Measurements from ENCODE around the gene CD6. TPM values are rescaled to one million over a fixed set of nuclear protein-coding genes. Genes with fewer than 3 reads are reported as not detected.

Gene CD6
- total RNA-seq: 1 to 10 TPM; 3.0 to 3.8 TPM

DNA sequence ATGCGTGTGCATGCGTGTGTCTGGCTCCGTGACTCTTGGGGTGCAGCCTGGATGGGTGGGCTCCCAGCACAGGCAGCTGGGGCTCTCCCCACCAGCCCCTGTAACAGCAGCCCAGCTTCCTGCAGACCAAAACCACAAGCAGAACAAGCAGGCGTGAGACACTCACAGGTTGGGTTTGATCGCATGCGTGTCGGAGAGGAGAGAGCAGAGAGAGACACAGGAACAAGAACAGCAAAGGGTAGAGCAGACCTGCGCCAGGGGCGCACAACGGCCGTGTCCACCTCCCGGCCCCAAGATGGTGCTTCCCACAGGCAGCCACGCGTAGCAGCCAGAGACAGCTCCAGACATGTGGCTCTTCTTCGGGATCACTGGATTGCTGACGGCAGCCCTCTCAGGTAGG, at the start of gene CD6:
Gene CD6, plus strand, starts transcription at position 161 of the 400 bp plus-strand sequence. Its CDS starts 186 bp downstream, at position 347.
- no peak for DNase-seq
- TF ChIP-seq, protein P1, sequence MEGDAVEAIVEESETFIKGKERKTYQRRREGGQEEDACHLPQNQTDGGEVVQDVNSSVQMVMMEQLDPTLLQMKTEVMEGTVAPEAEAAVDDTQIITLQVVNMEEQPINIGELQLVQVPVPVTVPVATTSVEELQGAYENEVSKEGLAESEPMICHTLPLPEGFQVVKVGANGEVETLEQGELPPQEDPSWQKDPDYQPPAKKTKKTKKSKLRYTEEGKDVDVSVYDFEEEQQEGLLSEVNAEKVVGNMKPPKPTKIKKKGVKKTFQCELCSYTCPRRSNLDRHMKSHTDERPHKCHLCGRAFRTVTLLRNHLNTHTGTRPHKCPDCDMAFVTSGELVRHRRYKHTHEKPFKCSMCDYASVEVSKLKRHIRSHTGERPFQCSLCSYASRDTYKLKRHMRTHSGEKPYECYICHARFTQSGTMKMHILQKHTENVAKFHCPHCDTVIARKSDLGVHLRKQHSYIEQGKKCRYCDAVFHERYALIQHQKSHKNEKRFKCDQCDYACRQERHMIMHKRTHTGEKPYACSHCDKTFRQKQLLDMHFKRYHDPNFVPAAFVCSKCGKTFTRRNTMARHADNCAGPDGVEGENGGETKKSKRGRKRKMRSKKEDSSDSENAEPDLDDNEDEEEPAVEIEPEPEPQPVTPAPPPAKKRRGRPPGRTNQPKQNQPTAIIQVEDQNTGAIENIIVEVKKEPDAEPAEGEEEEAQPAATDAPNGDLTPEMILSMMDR (IDR thresholded peaks at IDR 0.05): no peak
- no peaks in the 10 kb centered on the region for H3K9me3 ChIP-seq
- peak within 1 kb of the TSS; percentile 31 to 35 for H3K9ac ChIP-seq (ENCODE audit: low read depth in 2 of 2, low read length in 2 of 2)
- peak within 1 kb of the TSS; percentile 21 for H3K27ac ChIP-seq
- H3K27me3 ChIP-seq: no peaks in the 10 kb centered on the region
- H3K4me1 ChIP-seq: no peaks in the 10 kb centered on the region
- intact Hi-C loops (cut with DNase I): loop anchor here (2.0 kb wide), 1 partner anchor 157 kb away; no protein-coding TSS in a partner anchor
- H3K36me3 ChIP-seq: no peaks in the 10 kb centered on the region
- peak within 1 kb of the TSS; percentile 16 for H3K4me3 ChIP-seq

GRCh38 chr11:60921777-60922335, 49.6 kb upstream of the CD6 start:
- TF ChIP-seq, protein P1 (IDR thresholded peaks at IDR 0.05): no peak
- peaks cover 11% of the 10 kb centered on the region for H3K27me3 ChIP-seq
- H3K4me3 ChIP-seq: no peak overlapping the region
- peaks cover 22% of the 10 kb centered on the region for H3K36me3 ChIP-seq
- no peaks in the 10 kb centered on the region for H3K4me1 ChIP-seq
- intact Hi-C loops (cut with DNase I): loop anchor here (5.0 kb wide), 1 partner anchor 200 kb away; no protein-coding TSS in a partner anchor
- DNase-seq: no peak
- no peak overlapping the region for H3K9ac ChIP-seq (ENCODE audit: low read depth in 2 of 2, low read length in 2 of 2)
- H3K27ac ChIP-seq: no peak overlapping the region
- no peaks in the 10 kb centered on the region for H3K9me3 ChIP-seq

GRCh38 chr11:60922906-60923305, 48.6 kb upstream of the CD6 start:
- no peak for DNase-seq
- H3K4me1 ChIP-seq: no peaks in the 10 kb centered on the region
- intact Hi-C loops (cut with DNase I): loop anchor here (5.0 kb wide), 1 partner anchor 199 kb away; no protein-coding TSS in a partner anchor

GRCh38 chr11:60923326-60923725, 48.2 kb upstream of the CD6 start:
- Histone ChIP-seq H3K36me3 (peaks cover 22% of the 10 kb centered on the region), H3K27ac (no peak overlapping the region), H3K9me3 (no peaks in the 10 kb centered on the region), H3K4me3 (no peak overlapping the region), H3K27me3 (peaks cover 11% of the 10 kb centered on the region), H3K9ac (ENCODE audit: low read depth in 2 of 2, low read length in 2 of 2) (no peak overlapping the region), H3K4me1 (no peaks in the 10 kb centered on the region)
- TF ChIP-seq, protein P1 (IDR thresholded peaks at IDR 0.05): no peak
- DNase-seq: no peak
- intact Hi-C loops (cut with DNase I): loop anchor here (5.0 kb wide), 1 partner anchor 199 kb away; no protein-coding TSS in a partner anchor

More at GRCh38 chr11:60922906-60923305, 48.6 kb upstream of the CD6 start:
- peaks cover 11% of the 10 kb centered on the region for H3K27me3 ChIP-seq
- no peak overlapping the region for H3K4me3 ChIP-seq
- no peaks in the 10 kb centered on the region for H3K9me3 ChIP-seq
- no peak overlapping the region for H3K27ac ChIP-seq
- TF ChIP-seq, protein P1 (IDR thresholded peaks at IDR 0.05): no peak
- H3K36me3 ChIP-seq: peaks cover 22% of the 10 kb centered on the region
- no peak overlapping the region for H3K9ac ChIP-seq (ENCODE audit: low read depth in 2 of 2, low read length in 2 of 2)

DNA sequence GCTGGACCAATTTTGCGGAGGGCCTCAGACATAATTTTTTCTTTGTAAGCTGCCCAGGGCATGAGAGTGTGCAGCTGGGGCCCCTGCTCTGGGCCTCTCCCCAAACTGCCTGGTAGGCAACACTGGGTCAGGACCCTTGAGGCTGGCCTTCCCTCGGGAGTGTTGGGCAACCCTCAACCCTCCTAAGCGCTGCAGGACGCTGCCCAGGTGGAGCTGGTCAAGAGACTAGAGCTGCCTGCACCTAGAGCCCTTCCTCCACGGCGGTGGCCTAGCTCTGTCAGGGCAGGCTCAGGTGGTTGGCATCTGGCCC, 47.7 kb upstream of the CD6 start:
- Histone ChIP-seq H3K4me3 (no peak overlapping the region), H3K9me3 (no peaks in the 10 kb centered on the region), H3K36me3 (peaks cover 22% of the 10 kb centered on the region), H3K9ac (ENCODE audit: low read depth in 2 of 2, low read length in 2 of 2) (peak overlapping the region; percentile 19 to 37), H3K4me1 (no peaks in the 10 kb centered on the region), H3K27me3 (peaks cover 11% of the 10 kb centered on the region), H3K27ac (no peak overlapping the region)
- intact Hi-C loops (cut with DNase I): loop anchor here (5.0 kb wide), 1 partner anchor 199 kb away; no protein-coding TSS in a partner anchor
- no peak for DNase-seq
- TF ChIP-seq, protein P1 (IDR thresholded peaks at IDR 0.05): no peak

Measured in colonic mucosa (tissue), 4 donors.